ENCODE results near the gene XYLT1. TPM values are rescaled to one million over a fixed set of nuclear protein-coding genes. Genes with fewer than 3 reads are reported as not detected.

The XYLT1 gene
- total and polyA plus RNA-seq, 2 of the 8 experiments (the other 6 are each of a cell fraction or from before 2014, with no cell fraction given): 6.6 to 25.4 TPM

- 86% methylated on average over 7 of the region's 7 CpGs; no CpG with 5 or more reads in 1 of the 2 experiments for WGBS, 2 experiments (ENCODE audit: extremely low coverage in 1 of 2, insufficient coverage in 1 of 2, insufficient read length in 1 of 2, insufficient replicate concordance in 2 of 2, low coverage in 1 of 2, low lambda C conversion rate in 2 of 2, missing lambda C conversion rate in 1 of 2)
- Histone ChIP-seq H3K56ac (replicated peaks; ENCODE audit: insufficient read length, low read depth, low read length) (no peak overlapping the region), H3K79me2 (ENCODE audit: control insufficient read depth in 1 of 2, insufficient read depth in 2 of 2, low read length in 2 of 2) (peaks cover 0 to 5% of the 10 kb centered on the region in 2 experiments; a peak in 1 of 4 replicates), H2BK120ac (replicated peaks; ENCODE audit: low read depth, low read length) (no peak overlapping the region), H3K36me3 (ENCODE audit: control insufficient read depth in 2 of 4, insufficient read depth in 4 of 4, low read length in 3 of 4) (no peaks in the 10 kb centered on the region), H3K27ac (ENCODE audit: low read depth, low read length) (no peak overlapping the region), H3K9me3 (ENCODE audit: insufficient read depth in 2 of 2, low read depth in 1 of 2, low read length in 1 of 2) (no peaks in the 10 kb centered on the region), H3K4me2 (ENCODE audit: insufficient read depth in 1 of 2, low read depth in 2 of 2, low read length in 2 of 2) (no peak overlapping the region), H2BK12ac (ENCODE audit: low read depth, low read length) (no peak overlapping the region), H3K23me2 (ENCODE audit: low read depth, low read length) (peaks cover 3% of the 10 kb centered on the region; the same call in 1 of the 2 replicates), H4K20me1 (replicated peaks in 1 of 2; ENCODE audit: control insufficient read depth in 1 of 2, insufficient read depth in 2 of 2, low read length in 2 of 2) (peaks cover 0 to 2% of the 10 kb centered on the region in 2 experiments), H4K91ac (replicated peaks; ENCODE audit: insufficient read length, low read length) (no peak overlapping the region), H2BK5ac (ENCODE audit: low read depth, low read length) (no peak overlapping the region), H3K9ac (replicated peaks in 1 of 4; ENCODE audit: extremely low read depth in 1 of 4, low read depth in 3 of 4, low read length in 3 of 4) (no peak overlapping the region), H2BK15ac (ENCODE audit: low read length) (no peak overlapping the region), H3K18ac (ENCODE audit: extremely low read depth, low read length) (no peak overlapping the region), H3K14ac (ENCODE audit: insufficient read length) (no peak overlapping the region), H2AFZ (ENCODE audit: low read length) (no peak overlapping the region), H3K4me1 (replicated peaks in 1 of 4; ENCODE audit: control insufficient read depth in 3 of 4, insufficient read depth in 4 of 4, low read length in 3 of 4) (no peaks in the 10 kb centered on the region), H4K8ac (ENCODE audit: extremely low read depth, insufficient read depth, low read length) (no peak overlapping the region), H3K23ac (ENCODE audit: insufficient read length) (no peak overlapping the region), H3K4ac (replicated peaks; ENCODE audit: insufficient read length, low read depth, low read length) (no peak overlapping the region), H2BK20ac (ENCODE audit: low read length) (no peak overlapping the region), H3K79me1 (ENCODE audit: low read depth, low read length) (peaks cover 5% of the 10 kb centered on the region), H3K27me3 (replicated peaks in 1 of 4; ENCODE audit: control insufficient read depth in 3 of 4, extremely low read depth in 1 of 4, insufficient read depth in 3 of 4, low read length in 3 of 4) (no peaks in the 10 kb centered on the region), H4K5ac (ENCODE audit: insufficient read length, low read depth, low read length) (no peak overlapping the region), H3K4me3 (ENCODE audit: extremely low read depth in 1 of 4, insufficient read depth in 2 of 4, low read depth in 3 of 4, low read length in 4 of 4) (no peak overlapping the region), H2AK5ac (ENCODE audit: low read depth, low read length) (no peak overlapping the region)
- POLR2A ChIA-PET (ENCODE audit: partially characterized antibody): interaction anchor here (0.5 kb wide), 1 partner anchor 19 kb away, joined by 3 read pairs; no protein-coding TSS in a partner anchor
- CTCF ChIA-PET (ENCODE audit: partially characterized antibody): no interaction called here
- FAIRE-seq (no peak), DNase-seq (ENCODE audit: low read depth in 1 of 2, low spot score in 2 of 2) (no peak)
- TF ChIP-seq EZH2 (IDR thresholded peaks at IDR 0.05; ENCODE audit: low read depth, low read length, severe bottlenecking) (no peak), FOSL1 (IDR thresholded peaks at IDR 0.05; ENCODE audit: insufficient read depth, low read depth, low read length) (no peak), GTF2F1 (IDR thresholded peaks at IDR 0.05; ENCODE audit: borderline replicate concordance, low read depth, low read length) (no peak), KDM5A (IDR thresholded peaks at IDR 0.05; ENCODE audit: low read length) (no peak), CBX8 (IDR thresholded peaks at IDR 0.05; ENCODE audit: borderline replicate concordance, low read depth, low read length) (no peak), SIRT6 (IDR thresholded peaks at IDR 0.05; ENCODE audit: low read length) (no peak), BRCA1 (IDR thresholded peaks at IDR 0.05; ENCODE audit: low read depth, low read length) (no peak), SIX5 (IDR thresholded peaks at IDR 0.05; ENCODE audit: low read depth, low read length) (no peak), RAD21 (IDR thresholded peaks at IDR 0.05 in 1 of 2, conservative IDR thresholded peaks at IDR 0.05 in 1 of 2; ENCODE audit: low read depth in 2 of 2, low read length in 2 of 2) (no peak), TBP (IDR thresholded peaks at IDR 0.05; ENCODE audit: low read depth, low read length) (no peak)
- TF ChIP-seq, protein P1, sequence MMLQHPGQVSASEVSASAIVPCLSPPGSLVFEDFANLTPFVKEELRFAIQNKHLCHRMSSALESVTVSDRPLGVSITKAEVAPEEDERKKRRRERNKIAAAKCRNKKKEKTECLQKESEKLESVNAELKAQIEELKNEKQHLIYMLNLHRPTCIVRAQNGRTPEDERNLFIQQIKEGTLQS (IDR thresholded peaks at IDR 0.05; ENCODE audit: insufficient read depth, low read depth, low read length): no peak
These were observed 132.5 kb downstream of the XYLT1 start for GRCh38 chr16:17338244-17338643.

Data from H1 (cell line).